H1 (cell line): ENCODE data around the gene CACNA1C. TPM values are rescaled to one million over a fixed set of nuclear protein-coding genes. Genes with fewer than 3 reads are reported as not detected.

Experiments used
- CHD7 ChIP-seq: fragments of 300-600 bp; sonication (generic); IDR thresholded peaks from 2 replicates; pipeline ENCODE4 v1.7.1; 2012; ENCODE audit warnings: low read length, moderate library complexity, mild to moderate bottlenecking, inconsistent platforms; ENCODE audit not compliant: insufficient replicate concordance
- CTCF ChIP-seq, 3 experiments: IDR thresholded peaks; 1 replicate in 2 of 3; 2 replicates in 1 of 3; pipeline versions ENCODE4 v1.5.1 to v1.6.1; 2011; ENCODE audit warnings: low read length in 3 of 3, mild to moderate bottlenecking in 3 of 3, inconsistent platforms in 2 of 3, low read depth in 1 of 3, moderate library complexity in 1 of 3; ENCODE audit not compliant: insufficient read depth in 1 of 3; ENCODE audit errors: control extremely low read depth in 1 of 3
- SP1 ChIP-seq: IDR thresholded peaks from 2 replicates; pipeline ENCODE4 v1.6.1; 2011; ENCODE audit warnings: low read depth, low read length
- polyA plus RNA-seq, 7 experiments: library from polyadenylated mRNA; depleted of rRNA in 3 of 7; stranded (reverse) in 5 of 7; unstranded in 2 of 7; fragments of >200 nt in 5 of 7; fragments of 200-250 nt in 2 of 7; gene quantifications; 1 replicate in 5 of 7; 2 replicates in 1 of 7; 4 replicates in 1 of 7; pipeline versions ENCODE4 v1.2.1 to v1.2.3, GENCODE V29; 2011 to 2013; ENCODE audit warnings: missing spikeins in 2 of 7, mixed read lengths in 2 of 7
- total RNA-seq: library from RNA; stranded (reverse); fragmentation: NEBNext Ultra II Directional; extraction: Animal tissue kit (Norgen Biotek cat#: 25700); gene quantifications from 2 replicates; pipeline ENCODE4 v1.2.1, GENCODE V29; 2021

Gene CACNA1C
- total and polyA plus RNA-seq, 2 of the 8 experiments (the other 6 are each of a cell fraction or from before 2014, with no cell fraction given) = 1.3 TPM

- TF ChIP-seq CHD7 = no peak
- peak; percentile 61; the same call in 1 of the 2 replicates for TF ChIP-seq SP1
- TF ChIP-seq CTCF (IDR thresholded peaks at IDR 0.05; ENCODE audit: control extremely low read depth in 1 of 3, insufficient read depth in 1 of 3, low read depth in 1 of 3, low read length in 3 of 3) = peak; percentile 37 to 81 (median 66); a peak in 3 of 4 replicates
Observed at GRCh38 chr12:2673966-2674810, 621.4 kb downstream of the CACNA1C start (continued).
